ENCODE measurements around the gene MED9.

The MED9 gene

GRCh38 chr17:17440938-17441675 is 35.7 kb upstream of the MED9 start:
- H3F3A ChIP-seq (ENCODE audit: insufficient read depth, low read length) = no peaks in the 10 kb centered on the region
- H3K36me3 ChIP-seq (ENCODE audit: insufficient read depth, low read length) = no peaks in the 10 kb centered on the region
- no peaks in the 10 kb centered on the region for H4K20me1 ChIP-seq (ENCODE audit: insufficient read depth, low read length)
- H3K9me2 ChIP-seq (ENCODE audit: low read depth, low read length) = no peaks in the 10 kb centered on the region
- no peaks in the 10 kb centered on the region for H3K79me2 ChIP-seq (ENCODE audit: insufficient read depth, low read length)
- TF ChIP-seq, protein P1, sequence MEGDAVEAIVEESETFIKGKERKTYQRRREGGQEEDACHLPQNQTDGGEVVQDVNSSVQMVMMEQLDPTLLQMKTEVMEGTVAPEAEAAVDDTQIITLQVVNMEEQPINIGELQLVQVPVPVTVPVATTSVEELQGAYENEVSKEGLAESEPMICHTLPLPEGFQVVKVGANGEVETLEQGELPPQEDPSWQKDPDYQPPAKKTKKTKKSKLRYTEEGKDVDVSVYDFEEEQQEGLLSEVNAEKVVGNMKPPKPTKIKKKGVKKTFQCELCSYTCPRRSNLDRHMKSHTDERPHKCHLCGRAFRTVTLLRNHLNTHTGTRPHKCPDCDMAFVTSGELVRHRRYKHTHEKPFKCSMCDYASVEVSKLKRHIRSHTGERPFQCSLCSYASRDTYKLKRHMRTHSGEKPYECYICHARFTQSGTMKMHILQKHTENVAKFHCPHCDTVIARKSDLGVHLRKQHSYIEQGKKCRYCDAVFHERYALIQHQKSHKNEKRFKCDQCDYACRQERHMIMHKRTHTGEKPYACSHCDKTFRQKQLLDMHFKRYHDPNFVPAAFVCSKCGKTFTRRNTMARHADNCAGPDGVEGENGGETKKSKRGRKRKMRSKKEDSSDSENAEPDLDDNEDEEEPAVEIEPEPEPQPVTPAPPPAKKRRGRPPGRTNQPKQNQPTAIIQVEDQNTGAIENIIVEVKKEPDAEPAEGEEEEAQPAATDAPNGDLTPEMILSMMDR (IDR thresholded peaks at IDR 0.05; ENCODE audit: low read length) = no peak
- TF ChIP-seq EZH2 (IDR thresholded peaks at IDR 0.05; ENCODE audit: borderline replicate concordance, low read length) = no peak
- H3K4me2 ChIP-seq (ENCODE audit: low read length) = no peak overlapping the region
- no peak overlapping the region for H3K4me3 ChIP-seq (ENCODE audit: low read depth, low read length, poor library complexity, severe bottlenecking)
- no peak overlapping the region for H2AFZ ChIP-seq (ENCODE audit: low read length)
- H3K9me3 ChIP-seq (ENCODE audit: low read length) = no peaks in the 10 kb centered on the region
- no peaks in the 10 kb centered on the region for H3K27me3 ChIP-seq (ENCODE audit: insufficient read depth, low read length)
- H3K4me1 ChIP-seq (ENCODE audit: insufficient read depth, low read length, severe bottlenecking) = no peaks in the 10 kb centered on the region
- no peak overlapping the region for H3K9ac ChIP-seq (ENCODE audit: low read length)
- H3K27ac ChIP-seq (ENCODE audit: low read depth, low read length, poor library complexity, severe bottlenecking) = no peak overlapping the region

DNA sequence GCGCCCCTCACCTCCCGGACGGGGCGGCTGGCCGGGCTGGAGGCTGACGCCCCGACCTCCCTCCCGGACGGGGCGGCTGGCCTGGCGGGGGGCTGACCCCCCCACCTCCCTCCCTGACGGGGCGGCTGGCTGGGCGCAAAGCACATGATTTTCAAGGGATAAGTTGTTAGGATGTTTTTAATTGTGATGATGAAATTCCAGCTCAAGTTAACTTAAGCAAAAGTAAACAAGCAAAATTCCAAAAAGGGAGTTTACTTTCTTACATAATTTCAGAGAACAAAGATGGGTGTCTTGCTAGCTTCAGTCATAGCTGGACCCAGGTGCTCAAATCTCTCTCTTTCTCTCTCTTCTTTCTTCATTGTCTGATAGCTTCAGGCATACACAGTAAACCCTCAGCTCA is 33.6 kb upstream of the MED9 start:
- H3K79me2 ChIP-seq (ENCODE audit: insufficient read depth, low read length) = no peaks in the 10 kb centered on the region
- H3K4me2 ChIP-seq (ENCODE audit: low read length) = no peak overlapping the region

DNA sequence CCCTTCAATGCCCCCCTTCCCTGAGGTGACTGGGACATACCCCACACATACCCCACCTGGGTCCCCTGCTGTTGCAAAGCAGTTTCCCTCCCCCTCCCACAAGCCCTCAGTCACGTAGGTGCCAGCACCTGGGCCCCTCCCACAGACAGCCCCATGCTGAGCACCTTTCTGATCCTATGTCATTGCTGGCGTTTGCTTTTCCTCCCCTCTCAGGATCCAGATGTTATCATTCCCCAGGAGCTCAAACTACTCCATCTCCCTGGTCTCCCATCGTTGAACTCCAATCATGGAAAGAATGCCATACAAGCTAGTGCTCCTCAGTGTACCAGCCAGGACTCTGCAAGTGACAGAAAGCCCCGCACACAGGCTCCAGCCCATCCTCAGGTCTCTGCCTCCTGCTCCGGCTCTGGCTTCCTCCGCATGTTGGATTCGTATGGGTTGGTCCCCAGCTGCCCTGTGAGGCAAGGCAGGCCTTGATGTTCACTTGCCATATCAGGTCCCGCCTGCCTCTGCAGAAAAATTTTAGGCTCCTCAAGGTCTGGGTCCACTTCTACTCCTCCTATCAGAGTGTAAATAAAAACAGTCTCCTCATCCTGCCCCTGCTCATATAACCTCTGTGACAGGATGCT is 31.4 kb upstream of the MED9 start:
- Histone ChIP-seq H3K9me3 (ENCODE audit: low read length) (no peaks in the 10 kb centered on the region), H3F3A (ENCODE audit: insufficient read depth, low read length) (no peaks in the 10 kb centered on the region), H3K4me3 (ENCODE audit: low read depth, low read length, poor library complexity, severe bottlenecking) (no peak overlapping the region), H3K4me2 (ENCODE audit: low read length) (no peak overlapping the region), H3K27me3 (ENCODE audit: insufficient read depth, low read length) (no peaks in the 10 kb centered on the region; the same call in 1 of the 2 replicates), H4K20me1 (ENCODE audit: insufficient read depth, low read length) (no peaks in the 10 kb centered on the region), H3K27ac (ENCODE audit: low read depth, low read length, poor library complexity, severe bottlenecking) (no peak overlapping the region), H3K9ac (ENCODE audit: low read length) (no peak overlapping the region), H2AFZ (ENCODE audit: low read length) (no peak overlapping the region), H3K36me3 (ENCODE audit: insufficient read depth, low read length) (no peaks in the 10 kb centered on the region), H3K9me2 (ENCODE audit: low read depth, low read length) (no peaks in the 10 kb centered on the region), H3K4me1 (ENCODE audit: insufficient read depth, low read length, severe bottlenecking) (no peaks in the 10 kb centered on the region), H3K79me2 (ENCODE audit: insufficient read depth, low read length) (no peaks in the 10 kb centered on the region)
- no peak for TF ChIP-seq EZH2 (IDR thresholded peaks at IDR 0.05; ENCODE audit: borderline replicate concordance, low read length)
- TF ChIP-seq, protein P1 (IDR thresholded peaks at IDR 0.05; ENCODE audit: low read length) = no peak

More for the DNA sequence above, 33.6 kb upstream of the MED9 start:
- Histone ChIP-seq H3K9ac (ENCODE audit: low read length) (no peak overlapping the region), H3F3A (ENCODE audit: insufficient read depth, low read length) (no peaks in the 10 kb centered on the region), H3K27me3 (ENCODE audit: insufficient read depth, low read length) (no peaks in the 10 kb centered on the region; the same call in 1 of the 2 replicates), H3K4me1 (ENCODE audit: insufficient read depth, low read length, severe bottlenecking) (no peaks in the 10 kb centered on the region), H3K27ac (ENCODE audit: low read depth, low read length, poor library complexity, severe bottlenecking) (no peak overlapping the region), H3K36me3 (ENCODE audit: insufficient read depth, low read length) (no peaks in the 10 kb centered on the region), H3K9me2 (ENCODE audit: low read depth, low read length) (no peaks in the 10 kb centered on the region), H4K20me1 (ENCODE audit: insufficient read depth, low read length) (no peaks in the 10 kb centered on the region), H3K4me3 (ENCODE audit: low read depth, low read length, poor library complexity, severe bottlenecking) (no peak overlapping the region), H2AFZ (ENCODE audit: low read length) (no peak overlapping the region), H3K9me3 (ENCODE audit: low read length) (no peaks in the 10 kb centered on the region)
- TF ChIP-seq, protein P1 (IDR thresholded peaks at IDR 0.05; ENCODE audit: low read length) = no peak
- no peak for TF ChIP-seq EZH2 (IDR thresholded peaks at IDR 0.05; ENCODE audit: borderline replicate concordance, low read length)
